Naive B cell (primary cell): ENCODE results near the gene MS4A10. TPM values are rescaled to one million over a fixed set of nuclear protein-coding genes. Genes with fewer than 3 reads are reported as not detected.

Experiments
- ATAC-seq, 2 donors: fragments of 150-1000 bp; cut with Tn5 transposase; 2 replicates each; pipeline ENCODE4 v1.10.0; 2021; ENCODE audit warnings: low read depth in 2 of 2, mild to moderate bottlenecking in 2 of 2, moderate library complexity in 2 of 2
- DNase-seq: peaks from one replicate; pipeline ENCODE4 v3.0.0; 2022
- H3K27ac Mint-ChIP-seq, 6 donors: one replicate each; pipeline ENCODE4 v1.8.0; 2020 to 2022; ENCODE audit warnings: mild to moderate bottlenecking in 6 of 6, mixed read lengths in 6 of 6, moderate library complexity in 5 of 6, inconsistent platforms in 2 of 6
- H3K27me3 Mint-ChIP-seq, 3 donors: one replicate each; pipeline ENCODE4 v1.8.0; 2021 to 2022; ENCODE audit warnings: mixed read lengths in 3 of 3, mild to moderate bottlenecking in 1 of 3
- H3K36me3 Mint-ChIP-seq, 2 donors: one replicate each; pipeline ENCODE4 v1.8.0; 2020 to 2022; ENCODE audit warnings: mixed read lengths in 2 of 2, inconsistent platforms in 1 of 2, mild to moderate bottlenecking in 1 of 2
- H3K4me1 Mint-ChIP-seq, 3 donors: one replicate each; pipeline ENCODE4 v1.8.0; 2020 to 2022; ENCODE audit warnings: mixed read lengths in 3 of 3, inconsistent platforms in 1 of 3, mild to moderate bottlenecking in 1 of 3, moderate library complexity in 1 of 3
- H3K4me3 Mint-ChIP-seq, 8 donors: one replicate each; pipeline ENCODE4 v1.8.0; 2020 to 2022; ENCODE audit warnings: mild to moderate bottlenecking in 8 of 8, mixed read lengths in 8 of 8, moderate library complexity in 8 of 8, inconsistent platforms in 2 of 8
- H3K9me3 Mint-ChIP-seq, 7 donors: one replicate each; pipeline ENCODE4 v1.8.0; 2020 to 2022; ENCODE audit warnings: mixed read lengths in 7 of 7, mild to moderate bottlenecking in 5 of 7, inconsistent platforms in 2 of 7, moderate library complexity in 1 of 7
- polyA plus RNA-seq, 6 donors: library from polyadenylated mRNA; unstranded; fragments of 300-500 nt; fragmentation: Illumina TruSeq; gene quantifications; one replicate each; pipeline ENCODE4 v1.2.3, GENCODE V29; 2021; ENCODE audit warnings: low read depth in 6 of 6

MS4A10 gene
- polyA plus RNA-seq, result not detected

DNA sequence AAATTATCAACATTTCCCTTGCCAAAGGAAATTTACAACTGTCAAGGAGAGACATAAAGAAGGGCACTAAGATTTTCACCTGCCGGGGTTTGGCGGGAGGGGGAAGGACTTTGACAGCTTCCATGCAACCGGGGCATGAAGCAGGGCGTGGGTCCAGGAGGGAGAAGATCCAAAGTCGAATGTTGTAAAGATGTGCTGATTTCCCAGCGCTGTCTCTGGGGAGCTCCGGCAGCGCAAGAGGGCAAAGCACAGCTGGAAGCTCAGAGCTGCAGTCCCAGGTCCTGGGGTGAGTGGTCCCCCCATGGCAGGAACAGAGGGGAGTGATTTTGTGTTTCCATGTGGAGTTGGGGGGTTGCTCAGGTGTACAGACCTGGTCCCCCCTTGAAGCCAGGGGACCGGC, at the start of gene MS4A10:
TSS of gene MS4A10 (plus strand) at position 198 of the 400 bp plus-strand sequence. CDS start 5,003 bp downstream, outside the sequence.
- Mint-ChIP-seq H3K9me3 (no peaks in the 10 kb centered on the region), H3K27me3 (no peaks in the 10 kb centered on the region), H3K4me3 (no peak within 1 kb of the TSS), H3K27ac (no peak within 1 kb of the TSS), H3K36me3 (no peaks in the 10 kb centered on the region), H3K4me1 (no peaks in the 10 kb centered on the region)
- DNase-seq, result no peak
- ATAC-seq, result no peak

- peaks cover 17 to 36% (median 35%) of the 10 kb centered on the region in 3 donors for H3K27me3 Mint-ChIP-seq
Observed at GRCh38 chr11:60739114-60739513, 46.0 kb upstream of the MS4A10 start.

DNA sequence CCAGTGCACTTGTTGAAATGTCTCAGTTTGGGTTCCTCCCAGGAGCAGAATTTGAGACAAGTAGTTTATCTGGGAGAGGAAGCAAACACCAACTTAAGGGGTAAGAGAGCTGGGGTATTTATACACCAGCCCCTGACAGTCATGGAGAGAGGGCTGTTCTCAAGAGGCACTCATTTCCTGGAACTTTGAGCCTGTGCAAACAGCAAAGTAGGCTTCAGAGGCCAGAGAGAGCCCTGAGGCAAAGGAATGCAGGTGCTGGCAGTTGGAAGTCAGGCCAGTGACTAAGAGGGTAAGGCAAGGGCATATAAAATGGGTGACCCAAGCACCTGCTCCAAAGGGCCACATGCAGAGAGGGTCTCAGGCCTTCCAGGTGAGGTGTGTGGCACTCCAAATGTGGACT, 44.6 kb upstream of the MS4A10 start:
- DNase-seq (no peak), ATAC-seq (no peak)
- Mint-ChIP-seq H3K36me3 (no peaks in the 10 kb centered on the region), H3K27ac (peak overlapping the region in 1 of 6 donors; percentile 66), H3K9me3 (peaks cover 0 to 8% (median 4%) of the 10 kb centered on the region in 7 donors), H3K4me3 (no peak overlapping the region), H3K4me1 (no peaks in the 10 kb centered on the region), H3K27me3 (peaks cover 17 to 45% (median 44%) of the 10 kb centered on the region in 3 donors)

More at GRCh38 chr11:60739114-60739513, 46.0 kb upstream of the MS4A10 start:
- no peaks in the 10 kb centered on the region for H3K36me3 Mint-ChIP-seq
- no peaks in the 10 kb centered on the region for H3K4me1 Mint-ChIP-seq
- ATAC-seq (no peak), DNase-seq (no peak)
- no peak overlapping the region for H3K27ac Mint-ChIP-seq
- H3K4me3 Mint-ChIP-seq, result no peak overlapping the region
- H3K9me3 Mint-ChIP-seq, result peaks cover 0 to 4% (median under 1%) of the 10 kb centered on the region in 7 donors

GRCh38 chr11:60741421-60741820, 43.7 kb upstream of the MS4A10 start:
- ATAC-seq, result no peak
- Mint-ChIP-seq H3K9me3 (peaks cover 0 to 9% (median 4%) of the 10 kb centered on the region in 7 donors), H3K36me3 (no peaks in the 10 kb centered on the region), H3K4me1 (no peaks in the 10 kb centered on the region), H3K27ac (peak overlapping the region in 1 of 6 donors; percentile 49), H3K27me3 (peaks cover 10 to 46% (median 43%) of the 10 kb centered on the region in 3 donors), H3K4me3 (no peak overlapping the region)
- DNase-seq, result no peak

- no peak for DNase-seq
- Mint-ChIP-seq H3K27me3 (peaks cover 11 to 41% (median 35%) of the 10 kb centered on the region in 3 donors), H3K4me3 (no peak overlapping the region), H3K27ac (peak overlapping the region in 1 of 6 donors; percentile 12), H3K9me3 (peaks cover 0 to 9% (median 6%) of the 10 kb centered on the region in 7 donors), H3K36me3 (no peaks in the 10 kb centered on the region), H3K4me1 (peaks cover 0 to 4% (median 0%) of the 10 kb centered on the region in 3 donors)
- ATAC-seq, result no peak
Observed at GRCh38 chr11:60743058-60743457, 42.1 kb upstream of the MS4A10 start.

GRCh38 chr11:60744114-60744513, 41.0 kb upstream of the MS4A10 start:
- Mint-ChIP-seq H3K4me3 (no peak overlapping the region), H3K9me3 (peaks cover 0 to 9% (median 6%) of the 10 kb centered on the region in 7 donors), H3K27me3 (peaks cover 5 to 31% (median 24%) of the 10 kb centered on the region in 3 donors), H3K4me1 (peaks cover 0 to 4% (median 0%) of the 10 kb centered on the region in 3 donors), H3K36me3 (no peaks in the 10 kb centered on the region), H3K27ac (no peak overlapping the region)
- no peak for ATAC-seq
- no peak for DNase-seq

GRCh38 chr11:60747359-60747873, 37.7 kb upstream of the MS4A10 start:
- Mint-ChIP-seq H3K36me3 (no peaks in the 10 kb centered on the region), H3K4me3 (no peak overlapping the region), H3K27ac (peak overlapping the region in 1 of 6 donors; percentile 68), H3K4me1 (peaks cover 0 to 4% (median 0%) of the 10 kb centered on the region in 3 donors), H3K9me3 (peaks cover 0 to 9% (median 6%) of the 10 kb centered on the region in 7 donors), H3K27me3 (peaks cover 14 to 52% (median 29%) of the 10 kb centered on the region in 3 donors)
- ATAC-seq, result no peak
- no peak for DNase-seq

DNA sequence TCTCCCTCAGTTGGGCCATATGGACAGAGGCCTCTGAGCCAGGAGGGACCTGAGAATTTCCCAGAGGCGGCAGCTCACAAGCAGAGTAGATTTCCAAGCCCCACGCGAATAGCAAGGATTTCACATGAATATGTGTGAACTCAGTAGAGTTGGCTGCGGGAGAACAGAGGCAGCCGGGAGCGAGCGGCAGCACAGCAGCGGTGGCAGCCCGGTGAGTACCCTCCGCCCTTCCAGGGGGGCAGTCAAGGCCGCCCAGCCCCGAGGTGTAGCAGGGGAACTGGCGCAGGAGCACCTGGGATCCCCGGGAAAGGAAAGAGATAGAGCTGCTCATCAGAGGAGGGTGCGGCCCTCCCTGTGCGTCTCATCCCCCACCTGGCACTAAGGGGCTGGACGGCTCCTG, 36.9 kb upstream of the MS4A10 start:
- no peak overlapping the region for H3K4me3 Mint-ChIP-seq
- peaks cover 0 to 4% (median 0%) of the 10 kb centered on the region in 3 donors for H3K4me1 Mint-ChIP-seq
- DNase-seq (no peak), ATAC-seq (no peak)
- H3K9me3 Mint-ChIP-seq, result peaks cover 0 to 9% (median 6%) of the 10 kb centered on the region in 7 donors
- H3K27ac Mint-ChIP-seq, result no peak overlapping the region
- peaks cover 21 to 60% (median 36%) of the 10 kb centered on the region in 3 donors for H3K27me3 Mint-ChIP-seq
- no peaks in the 10 kb centered on the region for H3K36me3 Mint-ChIP-seq

DNA sequence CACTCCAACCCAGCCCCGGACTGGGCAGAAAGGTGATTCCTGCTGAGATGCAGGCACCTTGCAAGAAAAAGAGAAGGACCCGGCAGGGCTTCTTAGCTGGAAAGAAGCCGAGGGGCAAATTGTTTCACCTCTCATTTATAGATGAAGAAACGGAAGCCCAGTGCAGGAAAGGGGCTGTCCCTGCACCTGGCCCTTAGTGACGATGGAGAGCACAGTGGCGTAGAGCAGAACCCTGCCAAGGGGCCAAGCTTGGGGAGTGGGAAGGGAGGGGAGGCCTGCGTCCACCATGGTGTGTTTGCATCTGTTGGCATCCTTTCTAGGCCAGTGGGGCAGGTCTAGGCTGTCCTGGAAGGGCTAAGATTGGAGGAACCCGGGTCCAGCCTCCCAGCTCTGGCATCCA, 36.3 kb upstream of the MS4A10 start:
- Mint-ChIP-seq H3K9me3 (peaks cover 0 to 9% (median 5%) of the 10 kb centered on the region in 7 donors), H3K4me1 (peaks cover 0 to 4% (median 0%) of the 10 kb centered on the region in 3 donors), H3K4me3 (no peak overlapping the region), H3K27ac (peak overlapping the region in 1 of 6 donors; percentile 60), H3K27me3 (peaks cover 23 to 58% (median 36%) of the 10 kb centered on the region in 3 donors), H3K36me3 (no peaks in the 10 kb centered on the region)
- no peak for ATAC-seq
- no peak for DNase-seq

DNA sequence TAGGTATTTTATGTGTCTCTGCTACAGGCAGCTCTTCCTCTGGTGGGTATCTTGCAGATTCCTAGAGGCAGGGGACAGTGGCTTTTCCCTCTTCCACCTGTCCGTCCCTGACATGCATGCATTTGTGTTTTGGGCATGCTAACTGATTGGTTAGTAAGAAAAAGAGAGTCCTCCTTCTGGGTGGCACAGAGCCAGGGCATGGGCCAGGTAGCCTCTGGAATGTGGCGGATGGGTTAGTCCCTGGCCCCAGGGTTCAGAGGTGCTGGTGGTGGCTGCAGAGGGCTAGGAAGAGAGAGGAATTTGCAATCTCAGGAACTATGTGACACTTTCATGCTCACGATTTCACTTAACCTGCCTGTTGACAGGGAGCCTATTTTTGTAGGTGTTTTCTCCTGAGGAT, 34.2 kb upstream of the MS4A10 start:
- no peak for DNase-seq
- no peak for ATAC-seq
- Mint-ChIP-seq H3K27ac (no peak overlapping the region), H3K36me3 (no peaks in the 10 kb centered on the region), H3K9me3 (peaks cover 0 to 5% (median 0%) of the 10 kb centered on the region in 7 donors), H3K27me3 (peaks cover 21 to 45% (median 23%) of the 10 kb centered on the region in 3 donors), H3K4me3 (no peak overlapping the region), H3K4me1 (peaks cover 0 to 4% (median 0%) of the 10 kb centered on the region in 3 donors)

DNA sequence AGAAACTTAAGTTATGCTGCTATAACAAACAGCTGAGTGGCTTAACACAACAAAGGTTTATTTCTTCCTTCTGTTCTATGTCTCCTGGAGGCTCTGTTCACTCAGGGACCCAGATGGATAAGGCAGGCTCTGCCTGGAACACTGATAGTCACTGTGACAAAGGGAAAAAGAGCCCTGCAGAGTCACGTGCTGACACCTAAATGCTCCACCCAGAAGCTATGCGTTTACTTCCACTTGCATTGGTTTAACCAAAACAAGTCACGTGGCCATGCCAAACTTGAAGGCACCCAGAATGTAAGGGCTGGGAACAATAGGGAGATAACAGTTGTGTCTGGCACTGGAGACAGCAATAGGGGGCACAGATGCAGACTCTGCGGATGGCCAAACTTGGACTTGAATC, 31.8 kb upstream of the MS4A10 start:
- H3K4me1 Mint-ChIP-seq, result no peaks in the 10 kb centered on the region
- no peak for ATAC-seq
- no peak overlapping the region for H3K4me3 Mint-ChIP-seq
- H3K27ac Mint-ChIP-seq, result no peak overlapping the region
- no peaks in the 10 kb centered on the region for H3K9me3 Mint-ChIP-seq
- H3K36me3 Mint-ChIP-seq, result no peaks in the 10 kb centered on the region
- peaks cover 19 to 36% (median 27%) of the 10 kb centered on the region in 3 donors for H3K27me3 Mint-ChIP-seq
- DNase-seq, result no peak

- H3K9me3 Mint-ChIP-seq, result no peaks in the 10 kb centered on the region
- H3K4me1 Mint-ChIP-seq, result peaks cover 4 to 9% (median 8%) of the 10 kb centered on the region in 3 donors
- DNase-seq (no peak), ATAC-seq (no peak)
- no peaks in the 10 kb centered on the region for H3K36me3 Mint-ChIP-seq
- peak overlapping the region in 1 of 6 donors; percentile 59 for H3K27ac Mint-ChIP-seq
- H3K4me3 Mint-ChIP-seq, result no peak overlapping the region
- H3K27me3 Mint-ChIP-seq, result peaks cover 19 to 41% (median 29%) of the 10 kb centered on the region in 3 donors
Observed at GRCh38 chr11:60754887-60755286, 30.2 kb upstream of the MS4A10 start.

DNA sequence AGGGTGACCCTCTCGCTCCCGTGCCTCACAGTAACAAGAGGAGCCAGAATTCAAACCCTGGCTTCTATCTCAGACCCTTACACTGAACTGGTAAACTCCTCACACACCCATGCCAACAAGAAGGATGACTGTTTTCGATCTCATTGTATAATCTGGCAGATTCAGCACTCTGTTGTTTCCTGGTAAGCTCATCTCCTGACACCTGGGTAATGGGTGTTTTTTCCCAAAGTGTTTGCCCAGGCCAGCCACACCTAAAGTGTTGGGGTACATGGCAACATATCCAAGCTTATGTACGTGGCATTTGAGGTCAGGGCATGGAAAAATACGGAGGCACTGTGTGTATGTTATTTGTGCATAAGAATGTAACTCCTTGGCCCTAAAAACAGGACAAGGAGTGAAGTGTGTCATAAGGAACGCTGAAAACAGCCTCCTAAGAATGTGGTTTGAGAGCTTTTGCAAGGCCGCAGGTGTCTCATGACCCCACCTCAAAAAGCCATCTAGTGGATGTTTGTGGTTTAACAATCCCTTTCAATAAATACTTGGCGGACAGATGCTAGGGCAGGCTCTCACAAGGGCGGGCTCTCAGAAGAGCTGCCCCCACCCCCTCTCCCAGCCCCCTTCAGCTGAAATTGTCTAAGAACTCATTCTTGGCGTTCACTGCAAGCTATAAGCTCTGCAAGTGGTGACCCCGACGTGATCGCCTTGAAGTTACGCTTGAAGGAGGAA, 28.7 kb upstream of the MS4A10 start, which contains the start of gene MS4A15:
TSS of gene MS4A15 (plus strand) at position 561 of the 726 bp plus-strand sequence. CDS start 6,867 bp downstream, outside the sequence.
- no peak for DNase-seq
- ATAC-seq, result peak in 1 of 2 donors; percentile 27
- Mint-ChIP-seq H3K27me3 (peaks cover 19 to 45% (median 22%) of the 10 kb centered on the region in 3 donors), H3K4me1 (peaks cover 10 to 16% (median 14%) of the 10 kb centered on the region in 3 donors), H3K27ac (peak within 1 kb of the TSS in 1 of 6 donors; percentile 69), H3K36me3 (no peaks in the 10 kb centered on the region), H3K4me3 (no peak within 1 kb of the TSS), H3K9me3 (no peaks in the 10 kb centered on the region)
